CD4-positive, alpha-beta memory T cell (primary cell): Measurements from ENCODE around the gene C11orf98. TPM values are rescaled to one million over a fixed set of nuclear protein-coding genes. Genes with fewer than 3 reads are reported as not detected.

ENCODE experiments used
- CTCF ChIA-PET: fragments of 350-600 bp; sonication (Branson Sonifier 250); formaldehyde crosslinking; loops from one replicate; lab custom pipeline; 2021; ENCODE audit warnings: inconsistent platforms; ENCODE audit not compliant: partially characterized antibody; lab: Charles Lee
- POLR2A ChIA-PET: fragments of 350-600 bp; sonication (Branson Sonifier 250); formaldehyde crosslinking; loops from one replicate; lab custom pipeline; 2021; ENCODE audit not compliant: partially characterized antibody; lab: Charles Lee
- DNase-seq, 5 donors: peaks; one replicate each; pipeline versions ENCODE4 v3.0.0 to v3.0.0-alpha.2; 2020 to 2022; ENCODE audit warnings: mixed read lengths in 1 of 5
- H3K27ac ChIP-seq: one replicate; pipeline ENCODE4 v1.7.0; 2013; ENCODE audit warnings: low read depth, low read length
- H3K27me3 ChIP-seq: 2 replicates; pipeline ENCODE4 v1.7.0; 2013; ENCODE audit warnings: mild to moderate bottlenecking, low read length, moderate library complexity; ENCODE audit not compliant: insufficient read depth
- H3K36me3 ChIP-seq: 2 replicates; pipeline ENCODE4 v1.7.0; 2013; ENCODE audit warnings: mild to moderate bottlenecking, low read length, moderate library complexity; ENCODE audit not compliant: insufficient read depth
- H3K4me1 ChIP-seq: 2 replicates; pipeline ENCODE4 v1.7.0; 2013; ENCODE audit warnings: mild to moderate bottlenecking, low read length, moderate library complexity; ENCODE audit not compliant: insufficient read depth
- H3K4me3 ChIP-seq, 2 donors: one replicate each; pipeline ENCODE4 v1.7.0; 2013; ENCODE audit warnings: low read length in 2 of 2, mild to moderate bottlenecking in 1 of 2
- H3K9me3 ChIP-seq, 2 donors: one replicate each; pipeline ENCODE4 v1.7.0; 2013; ENCODE audit warnings: low read length in 2 of 2, control low read depth in 1 of 2; ENCODE audit not compliant: control insufficient read depth in 1 of 2
- H3K27ac Mint-ChIP-seq, 7 donors: one replicate each; pipeline ENCODE4 v1.8.0; 2020 to 2021; ENCODE audit warnings: mixed read lengths in 7 of 7, mild to moderate bottlenecking in 6 of 7, inconsistent platforms in 3 of 7, moderate library complexity in 3 of 7
- H3K27me3 Mint-ChIP-seq, 2 donors: one replicate each; pipeline ENCODE4 v1.8.0; 2020 to 2021; ENCODE audit warnings: mixed read lengths in 2 of 2
- H3K36me3 Mint-ChIP-seq, 2 donors: one replicate each; pipeline ENCODE4 v1.8.0; 2020 to 2021; ENCODE audit warnings: mixed read lengths in 2 of 2, inconsistent platforms in 1 of 2, mild to moderate bottlenecking in 1 of 2
- H3K4me1 Mint-ChIP-seq, 4 donors: one replicate each; pipeline ENCODE4 v1.8.0; 2020 to 2021; ENCODE audit warnings: mixed read lengths in 4 of 4, mild to moderate bottlenecking in 1 of 4
- H3K4me3 Mint-ChIP-seq, 8 donors: one replicate each; pipeline ENCODE4 v1.8.0; 2020 to 2021; ENCODE audit warnings: mixed read lengths in 8 of 8, mild to moderate bottlenecking in 7 of 8, moderate library complexity in 6 of 8, inconsistent platforms in 3 of 8
- H3K9me3 Mint-ChIP-seq, 8 donors: one replicate each; pipeline ENCODE4 v1.8.0; 2020 to 2021; ENCODE audit warnings: mixed read lengths in 8 of 8, mild to moderate bottlenecking in 5 of 8, inconsistent platforms in 3 of 8, moderate library complexity in 1 of 8
- intact Hi-C: fragments of 100-400 bp; cut with micrococcal nuclease; formaldehyde crosslinking; loops from one replicate; pipeline ENCODE4 v1.15.1; 2023
- polyA plus RNA-seq, 2 donors: library from polyadenylated mRNA; unstranded; fragments of 300-500 nt; fragmentation: Illumina TruSeq; gene quantifications; one replicate each; pipeline ENCODE4 v1.2.3, GENCODE V29; 2021
- total RNA-seq, 2 experiments: library from RNA; stranded (reverse); gene quantifications; one replicate each; pipeline ENCODE4 v1.2.3, GENCODE V29; 2021

C11orf98 gene
- total and polyA plus RNA-seq, 4 experiments from 2014 or later: 48.9 to 94.9 (median 65.5) TPM

GRCh38 chr11:62687508-62688396, 22.7 kb upstream of the C11orf98 start:
- Mint-ChIP-seq H3K27me3 (peaks cover 0 to 5% of the 10 kb centered on the region in 2 donors), H3K4me1 (no peaks in the 10 kb centered on the region), H3K4me3 (no peak overlapping the region), H3K27ac (no peak overlapping the region), H3K9me3 (no peaks in the 10 kb centered on the region), H3K36me3 (peaks cover 7 to 10% of the 10 kb centered on the region in 2 donors)
- Histone ChIP-seq H3K27ac (no peak overlapping the region), H3K36me3 (no peaks in the 10 kb centered on the region), H3K4me3 (no peak overlapping the region), H3K9me3 (no peaks in the 10 kb centered on the region), H3K27me3 (no peaks in the 10 kb centered on the region), H3K4me1 (no peaks in the 10 kb centered on the region)
- CTCF ChIA-PET: interaction anchor here (1.2 kb wide), 1 partner anchor 100 kb away, joined by 3 read pairs; no protein-coding TSS in a partner anchor
- POLR2A ChIA-PET: interaction anchor here (1.0 to 1.2 kb wide), 2 partner anchors 17 to 22 kb away, joined by 3 read pairs; partner anchors contain the start of genes C11orf98 and CSKMT
- DNase-seq: no peak
- intact Hi-C loops: no loop called here

- no peak overlapping the region for H3K27ac ChIP-seq
- CTCF ChIA-PET: interaction anchor here (1.8 kb wide), 1 partner anchor 11 kb away, joined by 9 read pairs; no protein-coding TSS in a partner anchor
- peaks cover 6 to 13% of the 10 kb centered on the region in 2 donors for H3K36me3 Mint-ChIP-seq
- peaks cover 0 to 5% of the 10 kb centered on the region in 2 donors for H3K27me3 Mint-ChIP-seq
- intact Hi-C loops: loop anchor here (5.0 kb wide), 1 partner anchor 340 kb away; no protein-coding TSS in a partner anchor
- H3K36me3 ChIP-seq: peaks cover 3% of the 10 kb centered on the region
- H3K4me3 Mint-ChIP-seq: no peak overlapping the region
- no peaks in the 10 kb centered on the region for H3K9me3 ChIP-seq
- H3K4me1 ChIP-seq: peaks cover 23% of the 10 kb centered on the region
- H3K27ac Mint-ChIP-seq: no peak overlapping the region
- POLR2A ChIA-PET: interaction anchor here (1.2 kb wide), 1 partner anchor 91 kb away, joined by 5 read pairs; the partner anchor contains the start of gene TUT1
- no peak overlapping the region for H3K4me3 ChIP-seq
- no peaks in the 10 kb centered on the region for H3K9me3 Mint-ChIP-seq
- no peak for DNase-seq
- peaks cover 10 to 27% (median 19%) of the 10 kb centered on the region in 4 donors for H3K4me1 Mint-ChIP-seq
- H3K27me3 ChIP-seq: no peaks in the 10 kb centered on the region
Measured at GRCh38 chr11:62682518-62682917, 17.5 kb upstream of the C11orf98 start.

- peak overlapping the region in 7 of 8 donors; percentile 57 to 79 (median 69) for H3K4me3 Mint-ChIP-seq
- Histone ChIP-seq H3K27ac (no peak overlapping the region), H3K4me3 (no peak overlapping the region), H3K36me3 (peaks cover 15% of the 10 kb centered on the region), H3K9me3 (no peaks in the 10 kb centered on the region), H3K27me3 (no peaks in the 10 kb centered on the region), H3K4me1 (peaks cover 36% of the 10 kb centered on the region)
- peaks cover 14 to 29% of the 10 kb centered on the region in 2 donors for H3K36me3 Mint-ChIP-seq
- H3K27ac Mint-ChIP-seq: peak overlapping the region; percentile 33 to 92 (median 76)
- CTCF ChIA-PET: interaction anchor here (0.7 to 2.8 kb wide), 20 partner anchors 8 to 256 kb away, joined by 3 to 42 read pairs (median 4); partner anchors contain the start of genes C11orf98, CSKMT, LRRN4CL and TUT1
- POLR2A ChIA-PET: interaction anchor here (0.8 to 19.7 kb wide), 16 partner anchors 9 to 256 kb away, joined by 3 to 494 read pairs (median 5); partner anchors contain the start of genes BSCL2, C11orf98, CSKMT and GANAB
- H3K4me1 Mint-ChIP-seq: peaks cover 14 to 41% (median 26%) of the 10 kb centered on the region in 4 donors
- intact Hi-C loops: loop anchor here (1.0 to 5.0 kb wide), 2 partner anchors 181 to 341 kb away; no protein-coding TSS in a partner anchor
- no peaks in the 10 kb centered on the region for H3K9me3 Mint-ChIP-seq
- DNase-seq: peak; percentile 40 to 57 (median 45)
- no peaks in the 10 kb centered on the region for H3K27me3 Mint-ChIP-seq
Measured at GRCh38 chr11:62680825-62681240, 15.8 kb upstream of the C11orf98 start.

- H3K27me3 Mint-ChIP-seq: no peaks in the 10 kb centered on the region
- H3K4me1 Mint-ChIP-seq: peaks cover 16 to 50% (median 31%) of the 10 kb centered on the region in 4 donors
- POLR2A ChIA-PET: interaction anchor here (0.6 to 19.7 kb wide), 16 partner anchors 8 to 254 kb away, joined by 3 to 494 read pairs (median 8); partner anchors contain the start of genes B3GAT3, BSCL2, C11orf98 and CSKMT
- DNase-seq: peak; percentile 80 to 90 (median 82)
- Histone ChIP-seq H3K9me3 (no peaks in the 10 kb centered on the region), H3K4me1 (peaks cover 37% of the 10 kb centered on the region), H3K27ac (peak within 1 kb of the TSS; percentile 98), H3K27me3 (no peaks in the 10 kb centered on the region), H3K4me3 (peak within 1 kb of the TSS; percentile 58 to 95), H3K36me3 (peaks cover 15% of the 10 kb centered on the region)
- intact Hi-C loops: loop anchor here (1.0 to 5.0 kb wide), 6 partner anchors 8 to 257 kb away; partner anchors contain the start of genes C11orf98, CSKMT, INTS5 and UQCC3
- no peaks in the 10 kb centered on the region for H3K9me3 Mint-ChIP-seq
- H3K27ac Mint-ChIP-seq: peak within 1 kb of the TSS; percentile 86 to 99 (median 95)
- CTCF ChIA-PET: interaction anchor here (0.9 to 2.8 kb wide), 5 partner anchors 10 to 185 kb away, joined by 3 to 42 read pairs (median 5); partner anchors contain the start of genes C11orf98, CSKMT and LRRN4CL
- peaks cover 18 to 33% of the 10 kb centered on the region in 2 donors for H3K36me3 Mint-ChIP-seq
- peak within 1 kb of the TSS; percentile 87 to 98 (median 92) for H3K4me3 Mint-ChIP-seq
Measured at GRCh38 chr11:62678770-62679696, 14.0 kb upstream of the C11orf98 start, which contains the start of gene UBXN1. TSS of gene UBXN1 (minus strand) at chr11:62679073. CDS start at chr11:62678923, 150 bp downstream.

- intact Hi-C loops: loop anchor here (2.0 to 5.0 kb wide), 4 partner anchors 14 to 256 kb away; partner anchors contain the start of genes C11orf98, CSKMT and INTS5
- H3K27me3 ChIP-seq: no peaks in the 10 kb centered on the region
- peak overlapping the region; percentile 98 for H3K27ac ChIP-seq
- no peaks in the 10 kb centered on the region for H3K9me3 Mint-ChIP-seq
- no peaks in the 10 kb centered on the region for H3K27me3 Mint-ChIP-seq
- peak overlapping the region; percentile 58 to 95 for H3K4me3 ChIP-seq
- H3K4me1 Mint-ChIP-seq: peaks cover 17 to 51% (median 34%) of the 10 kb centered on the region in 4 donors
- peaks cover 15% of the 10 kb centered on the region for H3K36me3 ChIP-seq
- peaks cover 18 to 36% of the 10 kb centered on the region in 2 donors for H3K36me3 Mint-ChIP-seq
- H3K9me3 ChIP-seq: no peaks in the 10 kb centered on the region
- peak overlapping the region; percentile 86 to 99 (median 95) for H3K27ac Mint-ChIP-seq
- H3K4me1 ChIP-seq: peaks cover 43% of the 10 kb centered on the region
- CTCF ChIA-PET: no interaction called here
- POLR2A ChIA-PET: interaction anchor here (0.6 to 19.7 kb wide), 10 partner anchors 7 to 178 kb away, joined by 3 to 494 read pairs (median 8); partner anchors contain the start of genes BSCL2, C11orf98, CSKMT and GNG3
- no peak for DNase-seq
- peak overlapping the region; percentile 87 to 98 (median 92) for H3K4me3 Mint-ChIP-seq
Measured at GRCh38 chr11:62678433-62678769, 13.4 kb upstream of the C11orf98 start.

GRCh38 chr11:62677714-62678113, 12.7 kb upstream of the C11orf98 start:
- Histone ChIP-seq H3K4me1 (peaks cover 50% of the 10 kb centered on the region), H3K9me3 (no peaks in the 10 kb centered on the region), H3K27me3 (no peaks in the 10 kb centered on the region), H3K27ac (peak overlapping the region; percentile 98), H3K4me3 (peak overlapping the region; percentile 17 to 95), H3K36me3 (peaks cover 15% of the 10 kb centered on the region)
- Mint-ChIP-seq H3K4me3 (peak overlapping the region; percentile 87 to 98 (median 92)), H3K27ac (peak overlapping the region; percentile 86 to 99 (median 95)), H3K36me3 (peaks cover 18 to 39% of the 10 kb centered on the region in 2 donors), H3K27me3 (no peaks in the 10 kb centered on the region), H3K4me1 (peaks cover 18 to 58% (median 38%) of the 10 kb centered on the region in 4 donors), H3K9me3 (no peaks in the 10 kb centered on the region)
- POLR2A ChIA-PET: interaction anchor here (1.3 to 19.7 kb wide), 10 partner anchors 11 to 179 kb away, joined by 3 to 494 read pairs (median 5); partner anchors contain the start of genes C11orf98, CSKMT, GANAB and MTA2
- CTCF ChIA-PET: interaction anchor here (1.4 to 1.6 kb wide), 2 partner anchors 10 to 13 kb away, joined by 3 to 6 read pairs; partner anchors contain the start of genes C11orf98 and CSKMT
- intact Hi-C loops: loop anchor here (2.0 to 5.0 kb wide), 4 partner anchors 13 to 255 kb away; partner anchors contain the start of genes C11orf98, CSKMT and INTS5
- no peak for DNase-seq
